T-helper 17 cell (primary cell): Measurements from ENCODE around the gene YPEL5. TPM values are rescaled to one million over a fixed set of nuclear protein-coding genes. Genes with fewer than 3 reads are reported as not detected.
A peak's percentile ranks its signal among the peaks of the same experiment; 100 is the strongest.

Experiments used
- ATAC-seq: fragments of 150-1000 bp; cut with Tn5 transposase; 2 replicates; pipeline ENCODE4 v1.10.0; 2021; ENCODE audit warnings: mild to moderate bottlenecking, moderate library complexity
- DNase-seq, 3 donors: peaks; one replicate each; pipeline versions ENCODE4 v3.0.0 to v3.0.0-alpha.2; 2020 to 2021
- H3K9me3 ChIP-seq: one replicate; pipeline ENCODE4 v1.7.0; 2013; ENCODE audit warnings: low read length, mild to moderate bottlenecking; ENCODE audit not compliant: control insufficient read depth, poor library complexity, severe bottlenecking
- H3K27ac Mint-ChIP-seq: one replicate; pipeline ENCODE4 v1.8.0; 2022; ENCODE audit warnings: mild to moderate bottlenecking, moderate library complexity, mixed read lengths
- H3K27me3 Mint-ChIP-seq: one replicate; pipeline ENCODE4 v1.8.0; 2022; ENCODE audit warnings: mixed read lengths
- H3K36me3 Mint-ChIP-seq: one replicate; pipeline ENCODE4 v1.8.0; 2022; ENCODE audit warnings: low read depth, mixed read lengths
- H3K4me1 Mint-ChIP-seq: one replicate; pipeline ENCODE4 v1.8.0; 2022; ENCODE audit warnings: mild to moderate bottlenecking, mixed read lengths
- H3K4me3 Mint-ChIP-seq: one replicate; pipeline ENCODE4 v1.8.0; 2022; ENCODE audit warnings: mild to moderate bottlenecking, moderate library complexity, mixed read lengths
- total RNA-seq, 4 donors: library from RNA in 2 of 4; stranded (reverse) in 2 of 4; gene quantifications; one replicate each; pipeline ENCODE4 v1.2.3 and lab custom pipeline; 2022 to 2026

Gene YPEL5
- total RNA-seq, 2 donors from 2014 or later, result 614 to 922 TPM

- H3K36me3 Mint-ChIP-seq, result peaks cover 2% of the 10 kb centered on the region
- no peaks in the 10 kb centered on the region for H3K4me1 Mint-ChIP-seq
- ATAC-seq (no peak), DNase-seq (no peak)
- H3K4me3 Mint-ChIP-seq, result no peak overlapping the region
- no peak overlapping the region for H3K27ac Mint-ChIP-seq
- peaks cover 31% of the 10 kb centered on the region for H3K27me3 Mint-ChIP-seq
- H3K9me3 ChIP-seq, result no peaks in the 10 kb centered on the region
These were observed 38.4 kb downstream of the YPEL5 start for GRCh38 chr2:30185178-30185577.

DNA sequence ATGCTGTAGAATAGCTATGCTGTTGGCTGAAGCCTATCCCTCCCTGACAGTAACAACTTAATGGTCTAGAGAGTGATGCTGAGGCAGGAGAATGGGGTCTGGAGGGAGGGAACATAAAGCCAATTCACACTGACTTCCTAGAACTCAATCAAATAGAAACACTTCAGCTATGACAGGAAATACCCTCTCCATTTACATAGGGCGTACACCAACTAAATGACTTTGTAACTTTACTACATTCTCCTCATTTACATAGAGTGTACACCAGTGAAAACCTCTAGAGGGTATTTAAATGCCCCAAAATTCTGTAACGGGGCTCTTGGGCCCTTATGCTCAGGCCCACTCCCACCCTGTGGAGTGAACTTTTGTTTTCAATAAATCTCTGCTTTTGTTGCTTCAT, 41.5 kb downstream of the YPEL5 start:
- H3K27ac Mint-ChIP-seq, result no peak overlapping the region
- H3K9me3 ChIP-seq, result no peaks in the 10 kb centered on the region
- H3K27me3 Mint-ChIP-seq, result peaks cover 25% of the 10 kb centered on the region
- H3K4me1 Mint-ChIP-seq, result no peaks in the 10 kb centered on the region
- H3K36me3 Mint-ChIP-seq, result peaks cover 2% of the 10 kb centered on the region
- no peak overlapping the region for H3K4me3 Mint-ChIP-seq
- ATAC-seq, result no peak
- DNase-seq, result no peak

GRCh38 chr2:30190637-30191036, 43.8 kb downstream of the YPEL5 start:
- no peak overlapping the region for H3K27ac Mint-ChIP-seq
- no peak overlapping the region for H3K4me3 Mint-ChIP-seq
- H3K36me3 Mint-ChIP-seq, result peaks cover 5% of the 10 kb centered on the region
- H3K27me3 Mint-ChIP-seq, result peaks cover 38% of the 10 kb centered on the region
- H3K9me3 ChIP-seq, result no peaks in the 10 kb centered on the region
- H3K4me1 Mint-ChIP-seq, result peaks cover 4% of the 10 kb centered on the region
- ATAC-seq, result no peak
- DNase-seq, result no peak

GRCh38 chr2:30191107-30191506, 44.3 kb downstream of the YPEL5 start:
- peaks cover 4% of the 10 kb centered on the region for H3K4me1 Mint-ChIP-seq

GRCh38 chr2:30191819-30192271, 45.0 kb downstream of the YPEL5 start:
- Mint-ChIP-seq H3K27me3 (peaks cover 29% of the 10 kb centered on the region), H3K27ac (no peak overlapping the region)
- ATAC-seq, result no peak

More at GRCh38 chr2:30191107-30191506, 44.3 kb downstream of the YPEL5 start:
- DNase-seq, result no peak
- Mint-ChIP-seq H3K4me3 (no peak overlapping the region), H3K27ac (no peak overlapping the region), H3K36me3 (peaks cover 5% of the 10 kb centered on the region), H3K27me3 (peaks cover 33% of the 10 kb centered on the region)
- no peaks in the 10 kb centered on the region for H3K9me3 ChIP-seq
- no peak for ATAC-seq

GRCh38 chr2:30192314-30192713, 45.5 kb downstream of the YPEL5 start:
- DNase-seq, result no peak
- no peaks in the 10 kb centered on the region for H3K9me3 ChIP-seq
- ATAC-seq, result no peak
- peaks cover 4% of the 10 kb centered on the region for H3K4me1 Mint-ChIP-seq
- no peak overlapping the region for H3K4me3 Mint-ChIP-seq
- H3K36me3 Mint-ChIP-seq, result peaks cover 3% of the 10 kb centered on the region
- peaks cover 26% of the 10 kb centered on the region for H3K27me3 Mint-ChIP-seq
- no peak overlapping the region for H3K27ac Mint-ChIP-seq

More at GRCh38 chr2:30191819-30192271, 45.0 kb downstream of the YPEL5 start:
- no peaks in the 10 kb centered on the region for H3K9me3 ChIP-seq
- DNase-seq, result no peak
- Mint-ChIP-seq H3K36me3 (peaks cover 3% of the 10 kb centered on the region), H3K4me1 (peaks cover 4% of the 10 kb centered on the region), H3K4me3 (no peak overlapping the region)

DNA sequence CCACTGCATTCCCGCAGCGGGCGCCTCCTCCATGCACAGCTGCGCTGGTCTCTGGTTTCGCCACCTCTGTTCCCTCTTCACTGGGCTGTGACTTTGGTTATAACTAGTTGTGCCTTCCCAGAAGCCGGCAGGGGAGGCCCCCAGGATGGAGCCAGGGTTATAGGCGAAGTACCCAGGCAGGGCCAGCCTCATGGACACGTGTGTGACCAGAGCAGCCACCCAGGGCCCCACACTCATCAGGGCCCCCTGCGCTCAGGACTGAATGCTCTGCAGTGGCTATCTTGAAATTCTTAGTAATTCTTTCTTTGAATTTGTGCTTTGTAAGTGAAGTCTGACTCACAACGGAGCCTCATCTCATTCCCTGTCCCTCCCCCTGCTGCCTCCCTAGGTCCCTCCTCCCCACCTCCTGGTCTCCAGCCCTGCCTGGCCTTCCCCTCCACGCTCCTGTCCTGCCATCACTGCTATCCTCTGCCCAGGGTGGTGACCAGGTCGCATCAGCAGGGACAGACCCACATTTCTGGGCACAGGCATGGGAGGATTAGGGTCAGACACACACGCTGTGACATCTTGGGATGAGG, 46.4 kb downstream of the YPEL5 start:
- Mint-ChIP-seq H3K36me3 (peaks cover 3% of the 10 kb centered on the region), H3K27me3 (peaks cover 24% of the 10 kb centered on the region), H3K4me3 (peak overlapping the region; percentile 63), H3K4me1 (peaks cover 4% of the 10 kb centered on the region), H3K27ac (peak overlapping the region; percentile 81)
- DNase-seq (no peak), ATAC-seq (no peak)
- no peaks in the 10 kb centered on the region for H3K9me3 ChIP-seq

- H3K27me3 Mint-ChIP-seq, result peaks cover 24% of the 10 kb centered on the region
These were observed 47.6 kb downstream of the YPEL5 start for GRCh38 chr2:30194421-30194820.

GRCh38 chr2:30195016-30195415, 48.2 kb downstream of the YPEL5 start:
- Mint-ChIP-seq H3K27me3 (peaks cover 27% of the 10 kb centered on the region), H3K4me3 (no peak overlapping the region), H3K4me1 (peaks cover 4% of the 10 kb centered on the region), H3K36me3 (peaks cover 3% of the 10 kb centered on the region), H3K27ac (peak overlapping the region; percentile 81)
- DNase-seq (no peak), ATAC-seq (no peak)
- no peaks in the 10 kb centered on the region for H3K9me3 ChIP-seq

More at GRCh38 chr2:30194421-30194820, 47.6 kb downstream of the YPEL5 start:
- Mint-ChIP-seq H3K36me3 (peaks cover 3% of the 10 kb centered on the region), H3K4me3 (no peak overlapping the region), H3K27ac (peak overlapping the region; percentile 81), H3K4me1 (peaks cover 4% of the 10 kb centered on the region)
- no peaks in the 10 kb centered on the region for H3K9me3 ChIP-seq
- DNase-seq (no peak), ATAC-seq (no peak)

- Mint-ChIP-seq H3K27me3 (peaks cover 26% of the 10 kb centered on the region), H3K4me3 (no peak overlapping the region), H3K27ac (no peak overlapping the region), H3K4me1 (peaks cover 4% of the 10 kb centered on the region), H3K36me3 (peaks cover 3% of the 10 kb centered on the region)
- ATAC-seq (no peak), DNase-seq (no peak)
- H3K9me3 ChIP-seq, result no peaks in the 10 kb centered on the region
These were observed 50.9 kb downstream of the YPEL5 start for GRCh38 chr2:30197570-30198192.

DNA sequence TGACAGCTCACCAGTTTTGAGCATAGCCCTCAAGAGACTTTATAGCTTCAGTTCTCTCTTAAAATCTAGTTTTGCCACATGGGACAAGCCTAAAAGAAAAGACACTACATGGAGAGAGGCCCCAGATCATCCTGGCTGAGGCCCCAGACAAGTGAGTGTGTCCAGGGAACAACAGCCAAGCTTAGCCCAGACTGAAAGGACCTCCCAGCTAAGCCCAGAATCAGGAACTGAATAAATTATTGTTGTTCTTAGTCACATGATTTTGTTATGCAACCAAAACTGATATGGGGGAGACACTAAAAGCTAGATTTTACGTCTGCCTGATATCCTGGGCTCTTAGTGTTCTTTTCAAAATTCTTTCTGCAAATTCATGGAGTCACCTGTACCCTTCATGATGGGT, 55.2 kb downstream of the YPEL5 start:
- no peak overlapping the region for H3K27ac Mint-ChIP-seq
- H3K36me3 Mint-ChIP-seq, result no peaks in the 10 kb centered on the region
- H3K9me3 ChIP-seq, result no peaks in the 10 kb centered on the region
- H3K4me3 Mint-ChIP-seq, result no peak overlapping the region
- no peak for DNase-seq
- H3K27me3 Mint-ChIP-seq, result peaks cover 11% of the 10 kb centered on the region
- no peak for ATAC-seq
- no peaks in the 10 kb centered on the region for H3K4me1 Mint-ChIP-seq

DNA sequence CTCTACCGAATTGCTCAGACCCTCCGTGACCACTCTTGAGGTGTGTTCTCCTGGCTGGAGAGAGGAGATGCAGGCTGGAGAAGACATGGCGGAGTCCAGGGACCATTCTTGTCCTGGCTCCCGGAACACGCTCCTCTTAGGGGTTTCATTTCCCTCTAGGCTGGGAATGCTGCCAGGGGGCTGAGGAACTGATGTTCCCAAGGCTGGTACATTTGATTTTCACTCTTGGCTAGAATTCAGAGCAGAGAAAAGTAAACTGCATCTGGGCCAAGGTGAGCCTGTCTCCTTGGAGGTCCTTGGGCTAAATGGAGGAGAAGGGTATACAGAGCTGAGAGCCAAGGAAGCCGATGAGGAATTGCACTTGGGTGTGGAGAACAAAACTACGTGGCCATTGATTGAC, 56.3 kb downstream of the YPEL5 start:
- H3K9me3 ChIP-seq, result no peaks in the 10 kb centered on the region
- DNase-seq, result no peak
- H3K36me3 Mint-ChIP-seq, result no peaks in the 10 kb centered on the region
- H3K27ac Mint-ChIP-seq, result no peak overlapping the region
- H3K27me3 Mint-ChIP-seq, result peaks cover 11% of the 10 kb centered on the region
- no peaks in the 10 kb centered on the region for H3K4me1 Mint-ChIP-seq
- no peak overlapping the region for H3K4me3 Mint-ChIP-seq
- no peak for ATAC-seq

GRCh38 chr2:30204281-30204680, 57.5 kb downstream of the YPEL5 start:
- Mint-ChIP-seq H3K4me1 (peaks cover 9% of the 10 kb centered on the region), H3K27me3 (peaks cover 11% of the 10 kb centered on the region), H3K27ac (no peak overlapping the region), H3K36me3 (no peaks in the 10 kb centered on the region), H3K4me3 (no peak overlapping the region)
- no peaks in the 10 kb centered on the region for H3K9me3 ChIP-seq
- DNase-seq, result no peak
- ATAC-seq, result no peak

DNA sequence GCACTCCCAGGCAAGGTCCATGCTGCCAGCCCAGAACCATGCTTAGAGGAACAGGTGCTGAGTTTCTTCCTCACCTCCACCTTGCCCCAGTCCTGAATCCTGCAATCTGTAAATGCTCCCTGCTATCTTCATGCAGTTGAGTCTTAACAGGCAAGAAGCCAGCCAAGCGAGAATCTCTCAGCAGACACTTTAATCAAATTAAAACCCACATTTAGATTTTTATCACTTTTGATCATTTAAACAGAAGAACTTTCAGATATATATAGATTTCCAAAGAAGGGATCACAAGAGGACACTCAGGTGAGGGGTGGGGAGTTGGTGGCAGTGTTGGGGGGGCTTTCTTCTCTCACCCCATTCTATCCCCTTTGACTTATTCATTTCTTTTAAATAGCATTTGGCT, 58.6 kb downstream of the YPEL5 start:
- H3K36me3 Mint-ChIP-seq, result no peaks in the 10 kb centered on the region
- H3K27me3 Mint-ChIP-seq, result peaks cover 5% of the 10 kb centered on the region
- H3K27ac Mint-ChIP-seq, result no peak overlapping the region
- DNase-seq (no peak), ATAC-seq (no peak)
- peaks cover 13% of the 10 kb centered on the region for H3K4me1 Mint-ChIP-seq
- no peaks in the 10 kb centered on the region for H3K9me3 ChIP-seq
- no peak overlapping the region for H3K4me3 Mint-ChIP-seq
